ENCODE data around the gene RPS14.

RPS14 gene

GRCh38 chr5:150412319-150413175 lies 37.0 kb downstream of the RPS14 start, which contains the start of gene CD74:
Gene CD74, minus strand, starts transcription at chr5:150412910. Its CDS starts 161 bp downstream, at chr5:150412749.
- DNase-seq, result peak; percentile 88

DNA sequence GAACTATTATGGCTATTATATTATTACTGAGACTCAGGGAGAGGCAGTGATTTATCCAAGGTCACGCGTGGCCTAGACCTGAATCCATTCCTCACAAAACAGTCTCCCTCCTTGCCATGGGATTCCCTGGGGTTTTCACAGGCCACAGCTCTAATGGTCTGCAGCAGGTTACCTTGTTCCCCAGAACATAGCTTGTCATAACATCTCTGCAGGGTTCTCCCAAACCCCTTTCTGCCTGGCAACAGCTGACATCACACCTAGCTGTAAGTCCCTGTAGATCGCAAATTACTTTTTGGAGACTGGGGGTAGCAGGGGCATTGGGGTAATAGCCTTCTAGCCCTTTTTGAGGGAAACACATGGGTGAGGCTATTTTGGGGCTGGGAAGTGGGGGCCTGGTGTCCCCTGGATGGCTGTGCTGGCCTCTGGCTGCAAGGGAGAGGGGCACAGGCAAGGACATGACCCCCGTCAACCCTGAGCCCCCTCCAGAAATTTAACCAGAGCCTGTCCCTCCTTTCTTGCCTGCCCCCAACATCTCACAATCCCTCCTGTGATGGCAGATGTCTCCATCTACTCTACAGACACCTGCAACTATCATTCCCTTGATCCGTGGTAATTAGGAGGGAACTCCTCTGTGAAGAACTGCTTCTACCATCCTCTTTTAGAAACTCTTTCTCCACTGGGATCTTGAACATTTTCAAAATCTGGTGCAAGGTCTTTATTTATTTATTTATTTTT lies 38.1 kb downstream of the RPS14 start:
- peak; percentile 67 for DNase-seq

DNA sequence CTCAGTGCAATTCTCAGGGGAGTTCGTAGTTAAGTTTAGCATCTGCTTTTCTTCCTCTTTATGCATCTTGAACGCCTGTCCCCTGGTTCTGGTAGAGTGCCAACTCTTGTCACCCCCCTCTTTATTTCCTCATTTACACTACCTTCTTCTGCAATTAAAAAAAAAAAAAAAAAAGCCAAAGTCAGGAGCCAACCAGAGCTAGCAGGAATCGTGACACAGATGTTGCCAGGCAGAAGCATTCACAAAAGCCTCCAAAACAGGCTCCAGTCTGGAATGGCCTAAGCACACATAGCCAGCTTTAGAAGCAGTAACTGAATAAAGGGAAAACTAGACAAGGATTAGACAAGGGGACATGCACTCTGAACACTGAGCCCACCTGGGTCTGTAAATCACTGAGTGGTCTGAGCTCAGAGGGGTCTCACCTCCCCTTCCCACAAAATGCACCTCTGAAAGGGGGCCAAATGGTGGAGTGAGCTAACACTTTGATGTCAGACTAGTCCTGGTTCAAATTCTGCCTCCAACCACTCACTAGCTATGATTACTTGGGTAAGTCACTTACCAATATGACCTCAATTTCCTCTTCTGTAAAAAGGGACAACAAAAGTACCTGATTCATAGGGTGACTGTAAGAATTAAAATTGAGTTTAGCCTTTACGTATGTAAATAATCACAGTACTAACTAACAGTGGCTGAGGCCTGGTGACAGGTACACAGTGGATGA lies 38.9 kb downstream of the RPS14 start:
- peak; percentile 42 for DNase-seq

DNA sequence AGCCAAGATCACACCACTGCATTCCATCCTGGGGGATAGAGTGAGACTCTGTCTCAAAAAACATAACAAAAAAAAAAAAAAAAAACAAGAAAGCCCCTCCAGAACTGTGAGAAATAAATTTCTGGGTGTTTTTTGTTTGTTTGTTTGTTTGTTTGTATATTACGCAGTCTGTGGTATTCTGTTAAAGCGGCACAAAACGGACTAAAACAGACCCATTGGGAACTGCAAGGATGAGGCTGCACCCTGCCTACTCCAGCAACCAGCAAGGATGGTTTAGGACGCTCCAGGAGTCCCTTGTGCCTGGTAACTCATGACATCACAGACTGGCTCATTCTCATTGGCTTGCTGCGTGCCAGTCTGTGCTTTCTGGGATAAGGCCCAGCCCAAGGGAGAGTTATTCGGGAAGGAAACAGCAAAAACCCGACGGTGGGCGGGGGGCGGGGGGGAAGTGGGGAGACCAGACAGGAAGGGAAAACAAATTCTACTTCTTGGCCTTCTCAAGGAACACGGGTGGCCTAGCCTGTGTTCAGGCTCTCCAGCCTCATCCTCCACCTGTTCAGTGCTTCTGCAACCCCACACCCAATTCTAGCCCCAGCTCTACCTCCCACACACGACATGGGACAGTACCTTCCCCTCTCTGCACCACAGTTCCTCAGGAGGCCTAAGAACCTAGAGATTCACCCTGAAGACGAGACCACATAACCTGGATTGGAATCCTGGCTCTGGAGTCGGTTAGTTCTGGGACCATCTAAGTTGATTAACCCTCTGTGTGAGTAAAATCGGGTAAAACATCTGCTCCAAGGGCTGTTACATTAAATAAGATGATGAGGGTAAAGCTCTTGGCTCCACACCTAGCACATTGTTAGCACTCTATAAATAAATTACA lies 39.7 kb downstream of the RPS14 start:
- DNase-seq, result peak; percentile 39

GRCh38 chr5:150408231-150408943 lies 41.2 kb downstream of the RPS14 start:
- no peak for DNase-seq

- DNase-seq, result no peak
Measured at GRCh38 chr5:150407096-150407720, 42.3 kb downstream of the RPS14 start.

- DNase-seq, result no peak
Measured at GRCh38 chr5:150406723-150407095, 42.8 kb downstream of the RPS14 start.

GRCh38 chr5:150406103-150406722 lies 43.3 kb downstream of the RPS14 start:
- DNase-seq, result no peak

- no peak for DNase-seq
Measured at GRCh38 chr5:150404941-150405816, 44.4 kb downstream of the RPS14 start.

DNA sequence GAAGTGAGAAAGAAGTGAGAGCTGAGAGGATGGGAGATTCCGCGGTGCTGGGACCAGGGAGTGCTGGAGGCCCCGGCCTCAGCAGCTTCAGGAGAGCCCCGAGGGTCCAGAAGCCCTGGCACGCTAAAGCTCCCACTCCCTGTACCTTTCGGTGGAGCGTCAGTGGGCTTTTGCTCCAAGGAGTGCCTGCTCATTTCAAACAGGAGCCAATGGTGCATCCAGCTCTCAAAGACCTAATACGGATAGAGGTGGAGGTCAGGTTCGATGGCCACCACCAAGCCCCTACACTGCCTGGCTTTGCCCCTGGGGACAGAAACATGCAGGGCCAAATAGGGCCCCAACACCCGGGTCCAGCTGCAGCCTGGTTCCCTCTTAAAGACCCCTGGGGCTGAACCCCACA lies 45.0 kb downstream of the RPS14 start:
- no peak for DNase-seq

DNA sequence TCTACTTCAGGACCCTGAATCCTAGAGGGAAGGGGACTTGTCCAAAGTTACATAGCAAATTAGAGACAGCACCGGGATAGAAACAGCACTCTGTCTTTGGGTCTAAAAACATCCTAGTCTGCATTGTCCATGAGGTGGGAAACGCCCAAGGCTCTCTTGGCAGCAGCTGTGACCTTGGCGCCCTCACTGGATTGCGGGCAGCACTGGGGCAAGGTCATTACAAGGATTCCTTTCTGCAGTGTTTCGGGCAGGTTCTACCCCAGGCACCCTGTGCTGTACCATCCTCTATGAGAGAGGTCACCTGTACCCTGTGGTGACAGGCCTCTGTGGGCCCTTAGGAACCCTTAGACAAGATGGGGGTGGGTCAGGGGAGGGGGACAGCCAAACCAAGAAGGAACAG lies 45.4 kb downstream of the RPS14 start:
- DNase-seq, result no peak

DNA sequence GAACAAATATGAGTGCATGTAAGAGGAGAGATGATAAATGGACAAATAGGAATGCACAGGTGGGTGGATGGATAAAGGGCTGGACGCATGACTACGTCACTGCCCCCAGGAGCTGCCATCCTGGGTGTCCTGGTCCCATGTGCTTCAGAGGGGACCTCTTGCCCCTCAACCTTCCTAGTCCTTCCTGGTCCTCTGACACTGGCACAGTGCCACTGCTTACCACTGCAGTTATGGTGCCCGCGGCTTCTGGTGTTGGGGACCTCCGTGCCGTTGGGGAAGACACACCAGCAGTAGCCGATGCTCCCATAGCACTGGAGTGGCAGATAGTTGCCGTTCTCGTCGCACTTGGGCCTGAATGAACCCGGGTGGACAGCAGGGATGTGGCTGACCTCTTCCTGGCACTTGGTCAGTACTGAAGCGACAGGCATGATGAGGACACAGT lies 46.6 kb downstream of the RPS14 start:
- DNase-seq, result no peak

- no peak for DNase-seq
Measured at GRCh38 chr5:150402229-150402773, 47.2 kb downstream of the RPS14 start.

GRCh38 chr5:150401376-150402228 lies 47.9 kb downstream of the RPS14 start:
- no peak for DNase-seq

GRCh38 chr5:150401076-150401375 lies 48.5 kb downstream of the RPS14 start:
- no peak for DNase-seq

DNA sequence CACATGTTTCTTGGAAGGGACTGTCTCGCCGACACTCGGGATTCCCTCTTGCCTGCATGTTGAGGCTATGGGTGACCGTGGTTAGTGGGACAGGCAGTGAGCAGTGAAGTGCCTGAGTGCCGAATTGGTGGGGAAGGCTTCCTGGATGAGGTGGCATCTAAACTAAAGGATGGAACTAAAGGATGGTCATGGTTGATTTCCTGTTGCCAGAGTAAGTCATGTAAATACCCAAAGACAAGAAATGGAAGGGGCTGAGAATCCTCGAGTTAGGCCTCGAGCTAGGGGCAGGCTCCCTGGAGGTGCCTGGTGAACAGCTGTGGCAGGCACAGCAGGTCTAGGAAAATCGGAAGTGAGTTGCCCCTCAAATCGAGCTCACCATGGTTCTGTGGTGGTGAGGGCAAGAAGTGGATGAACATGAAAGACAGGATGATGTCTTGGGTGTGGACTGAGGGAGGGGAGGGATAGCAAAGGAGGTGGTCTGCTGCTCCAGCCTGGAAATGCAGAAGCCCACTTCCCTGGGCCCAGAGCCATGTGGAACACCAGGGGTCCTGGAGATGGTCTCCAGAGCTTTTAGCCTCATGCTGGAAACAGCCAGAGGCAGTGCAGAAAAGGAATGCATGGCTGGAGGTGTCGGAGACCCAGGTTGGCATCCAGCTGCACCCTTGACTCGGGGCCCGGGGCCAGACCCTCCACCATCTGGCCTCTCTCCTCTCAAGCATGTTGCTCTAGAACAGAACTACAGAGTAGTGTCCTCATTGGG lies 49.0 kb downstream of the RPS14 start:
- DNase-seq, result no peak

DNA sequence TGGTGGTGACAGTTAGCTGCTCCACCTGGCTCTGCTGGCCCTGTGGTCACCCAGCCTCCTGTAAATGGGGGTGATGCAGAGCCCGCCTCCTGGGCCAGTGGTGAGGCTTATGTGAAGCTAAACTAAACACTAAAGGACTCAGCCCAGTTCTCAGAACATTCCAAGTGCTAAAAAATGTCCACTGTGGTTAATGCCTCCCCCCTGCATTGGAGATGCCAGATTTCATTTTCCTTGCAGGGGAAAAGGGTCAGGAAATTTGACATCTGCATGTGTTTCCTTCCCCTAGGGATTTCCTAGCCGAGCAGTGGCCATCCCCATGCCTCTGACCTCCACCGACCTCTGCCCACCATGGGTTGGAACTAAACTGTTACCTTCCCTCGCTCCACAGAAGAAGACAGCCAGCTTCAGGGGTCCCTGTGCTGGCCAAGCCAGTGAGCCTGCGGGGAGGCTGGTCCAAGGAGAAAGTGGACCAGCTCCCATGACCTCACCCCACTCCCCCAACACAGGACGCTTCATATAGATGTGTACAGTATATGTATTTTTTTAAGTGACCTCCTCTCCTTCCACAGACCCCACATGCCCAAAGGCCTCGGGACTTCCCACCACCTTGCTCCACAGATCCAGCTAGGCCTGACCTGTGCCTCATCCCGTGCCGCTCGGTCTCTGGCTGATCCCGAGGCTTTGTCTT lies 49.9 kb downstream of the RPS14 start:
- no peak for DNase-seq

All from activated T-cell treated with anti-CD3 and anti-CD28 coated beads, Interleukin-2, amount 50 U/mL, for 1 hour (primary cell).